Vagina (tissue), 2 donors: ENCODE results near the gene NDOR1. TPM values are rescaled to one million over a fixed set of nuclear protein-coding genes. Genes with fewer than 3 reads are reported as not detected.

ENCODE experiments used
- DNase-seq, 2 donors: peaks; one replicate each; pipeline ENCODE4 v3.0.0-alpha.2; 2017; ENCODE audit errors: extremely low spot score in 2 of 2
- H3K27ac ChIP-seq: fragments of 200-600 bp; sonication (generic); one replicate; pipeline ENCODE4 v1.5.1; 2019
- H3K27me3 ChIP-seq: fragments of 200-600 bp; sonication (generic); one replicate; pipeline ENCODE4 v1.5.1; 2019
- H3K36me3 ChIP-seq, 2 donors: fragments of 200-600 bp; sonication (generic); one replicate each; pipeline ENCODE4 v1.5.1; 2017 to 2019
- H3K4me1 ChIP-seq: fragments of 200-600 bp; sonication (generic); one replicate; pipeline ENCODE4 v1.5.1; 2019
- H3K4me3 ChIP-seq, 2 donors: fragments of 200-600 bp; sonication (generic); 1 replicate in 1 of 2; 2 replicates in 1 of 2; pipeline ENCODE4 v1.5.1; 2016 to 2019
- H3K9me3 ChIP-seq: fragments of 200-600 bp; sonication (generic); one replicate; pipeline ENCODE4 v1.5.1; 2019
- POLR2A ChIP-seq, 2 donors: fragments of 450-650 bp; IDR thresholded peaks; one replicate each; pipeline ENCODE4 v1.6.1; 2017; ENCODE audit warnings: antibody characterized with exemption in 2 of 2, mild to moderate bottlenecking in 2 of 2, moderate library complexity in 2 of 2
- POLR2AphosphoS5 ChIP-seq, 2 donors: sonication (generic); formaldehyde crosslinking; IDR thresholded peaks; one replicate each; pipeline ENCODE4 v1.9.0; 2017; ENCODE audit warnings: antibody characterized with exemption in 2 of 2, mild to moderate bottlenecking in 2 of 2, low read depth in 1 of 2; ENCODE audit not compliant: insufficient read depth in 1 of 2
- intact Hi-C: fragments of 100-400 bp; cut with DNase I; formaldehyde crosslinking; loops from one replicate; pipeline ENCODE4 v1.15.1; 2023
- total RNA-seq: library from RNA; depleted of rRNA; stranded (reverse); fragments of >200 nt; gene quantifications from one replicate; pipeline ENCODE4 v1.2.3, GENCODE V29; 2016
- TF ChIP-seq, protein P1 (sequence below), 3 experiments: fragments of 450-650 bp in 2 of 3; fragments of 200-600 bp in 1 of 3; sonication (generic) in 1 of 3; IDR thresholded peaks; one replicate each; pipeline ENCODE4 v1.5.1; 2017 to 2019; ENCODE audit warnings: antibody characterized with exemption in 3 of 3, mild to moderate bottlenecking in 2 of 3, moderate library complexity in 2 of 3

Gene NDOR1
- total RNA-seq, 1 donor from 2014 or later: 12.0 TPM

DNA sequence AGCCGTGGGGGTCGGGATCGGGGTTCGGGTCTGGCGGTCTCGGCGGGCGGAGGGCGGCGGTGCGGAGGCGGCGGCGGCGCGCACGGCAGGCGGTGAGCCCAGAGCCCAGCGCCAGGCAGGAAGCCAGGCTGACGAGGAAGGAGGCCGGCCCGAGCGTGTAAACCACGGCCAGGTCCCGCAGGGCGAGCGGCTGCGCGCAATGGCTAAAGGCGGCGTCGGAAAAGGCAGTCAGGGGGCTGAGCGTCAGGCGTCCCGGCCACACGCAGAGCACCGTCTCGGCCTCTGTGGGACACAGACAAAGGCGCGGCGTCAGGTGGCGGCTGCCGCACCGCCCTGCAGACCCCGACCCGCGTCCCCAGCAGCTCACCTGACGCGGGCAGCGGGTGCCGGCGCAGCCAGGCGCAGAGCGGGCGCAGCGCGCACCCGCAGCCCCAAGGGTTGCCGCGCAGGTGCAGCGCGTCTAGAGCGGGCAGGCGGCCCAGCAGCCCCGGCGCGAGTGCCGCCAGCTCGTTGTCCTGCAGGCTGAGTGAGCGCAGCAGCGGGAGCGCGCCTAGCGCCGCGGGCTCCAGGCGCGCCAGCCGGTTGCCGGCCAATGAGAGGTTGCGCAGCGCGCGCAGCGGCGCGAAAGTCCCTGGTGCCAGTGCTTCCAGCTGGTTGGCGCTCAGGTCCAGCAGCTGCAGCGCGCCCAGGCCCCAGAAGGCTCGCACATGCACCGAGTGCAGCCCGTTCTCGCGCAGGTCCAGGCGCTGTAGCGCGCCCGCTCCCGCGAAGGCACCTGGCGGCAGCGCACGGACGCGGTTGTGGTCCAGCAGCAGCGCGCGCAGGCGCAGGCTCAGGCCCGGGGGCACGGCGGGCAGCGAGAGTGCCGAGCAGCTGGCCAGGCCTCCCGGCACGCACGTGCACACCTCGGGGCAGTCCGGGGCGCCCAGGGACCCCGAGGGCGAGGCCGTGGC is 36.3 kb upstream of the NDOR1 start:
- no peak overlapping the region for H3K27ac ChIP-seq
- TF ChIP-seq POLR2A (IDR thresholded peaks at IDR 0.05) (no peak), POLR2AphosphoS5 (IDR thresholded peaks at IDR 0.05; ENCODE audit: insufficient read depth in 1 of 2, low read depth in 1 of 2) (no peak)
- TF ChIP-seq, protein P1, sequence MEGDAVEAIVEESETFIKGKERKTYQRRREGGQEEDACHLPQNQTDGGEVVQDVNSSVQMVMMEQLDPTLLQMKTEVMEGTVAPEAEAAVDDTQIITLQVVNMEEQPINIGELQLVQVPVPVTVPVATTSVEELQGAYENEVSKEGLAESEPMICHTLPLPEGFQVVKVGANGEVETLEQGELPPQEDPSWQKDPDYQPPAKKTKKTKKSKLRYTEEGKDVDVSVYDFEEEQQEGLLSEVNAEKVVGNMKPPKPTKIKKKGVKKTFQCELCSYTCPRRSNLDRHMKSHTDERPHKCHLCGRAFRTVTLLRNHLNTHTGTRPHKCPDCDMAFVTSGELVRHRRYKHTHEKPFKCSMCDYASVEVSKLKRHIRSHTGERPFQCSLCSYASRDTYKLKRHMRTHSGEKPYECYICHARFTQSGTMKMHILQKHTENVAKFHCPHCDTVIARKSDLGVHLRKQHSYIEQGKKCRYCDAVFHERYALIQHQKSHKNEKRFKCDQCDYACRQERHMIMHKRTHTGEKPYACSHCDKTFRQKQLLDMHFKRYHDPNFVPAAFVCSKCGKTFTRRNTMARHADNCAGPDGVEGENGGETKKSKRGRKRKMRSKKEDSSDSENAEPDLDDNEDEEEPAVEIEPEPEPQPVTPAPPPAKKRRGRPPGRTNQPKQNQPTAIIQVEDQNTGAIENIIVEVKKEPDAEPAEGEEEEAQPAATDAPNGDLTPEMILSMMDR (IDR thresholded peaks at IDR 0.05): no peak
- peaks cover 37% of the 10 kb centered on the region for H3K27me3 ChIP-seq
- H3K36me3 ChIP-seq: no peaks in the 10 kb centered on the region
- H3K4me1 ChIP-seq: peaks cover 27% of the 10 kb centered on the region
- no peaks in the 10 kb centered on the region for H3K9me3 ChIP-seq
- intact Hi-C loops: loop anchor here (10.0 kb wide), 1 partner anchor 246 kb away; no protein-coding TSS in a partner anchor
- no peak for DNase-seq
- H3K4me3 ChIP-seq: peak overlapping the region; percentile 23 to 48

DNA sequence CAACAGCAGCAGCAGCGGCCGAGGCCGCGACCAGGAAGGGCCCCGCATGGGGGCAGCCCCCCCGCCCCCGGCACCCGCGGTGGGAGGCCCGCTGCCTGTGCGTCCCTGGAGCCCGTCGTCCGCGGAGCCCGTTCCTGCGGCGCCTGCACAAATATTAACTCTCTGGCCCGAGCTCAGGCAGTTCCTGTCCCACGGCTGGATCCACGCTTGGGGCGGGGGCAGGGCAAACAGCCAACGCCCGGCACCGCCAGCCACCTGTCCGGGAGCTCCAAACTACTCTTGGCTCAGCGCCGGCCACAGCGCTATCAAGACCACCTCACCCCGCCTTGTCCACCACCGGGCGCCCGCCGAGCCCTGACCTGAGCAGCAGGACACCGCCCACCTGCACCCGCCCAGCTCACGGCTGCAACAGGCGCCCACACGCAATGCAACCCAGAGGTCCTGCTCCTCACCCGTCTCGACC is 35.6 kb upstream of the NDOR1 start, which contains the start of gene LRRC26:
LRRC26 (minus strand) TSS at position 156 of the 463 bp plus-strand sequence; CDS start at position 48, 108 bp downstream.
- intact Hi-C loops: loop anchor here (10.0 kb wide), 1 partner anchor 245 kb away; no protein-coding TSS in a partner anchor
- Histone ChIP-seq H3K27me3 (peaks cover 34% of the 10 kb centered on the region), H3K4me3 (peak within 1 kb of the TSS; percentile 23 to 48), H3K36me3 (no peaks in the 10 kb centered on the region), H3K9me3 (no peaks in the 10 kb centered on the region), H3K27ac (no peak within 1 kb of the TSS), H3K4me1 (peaks cover 35% of the 10 kb centered on the region)
- DNase-seq: no peak
- TF ChIP-seq POLR2A (IDR thresholded peaks at IDR 0.05) (no peak), POLR2AphosphoS5 (IDR thresholded peaks at IDR 0.05; ENCODE audit: insufficient read depth in 1 of 2, low read depth in 1 of 2) (no peak)
- TF ChIP-seq, protein P1 (IDR thresholded peaks at IDR 0.05): no peak

DNA sequence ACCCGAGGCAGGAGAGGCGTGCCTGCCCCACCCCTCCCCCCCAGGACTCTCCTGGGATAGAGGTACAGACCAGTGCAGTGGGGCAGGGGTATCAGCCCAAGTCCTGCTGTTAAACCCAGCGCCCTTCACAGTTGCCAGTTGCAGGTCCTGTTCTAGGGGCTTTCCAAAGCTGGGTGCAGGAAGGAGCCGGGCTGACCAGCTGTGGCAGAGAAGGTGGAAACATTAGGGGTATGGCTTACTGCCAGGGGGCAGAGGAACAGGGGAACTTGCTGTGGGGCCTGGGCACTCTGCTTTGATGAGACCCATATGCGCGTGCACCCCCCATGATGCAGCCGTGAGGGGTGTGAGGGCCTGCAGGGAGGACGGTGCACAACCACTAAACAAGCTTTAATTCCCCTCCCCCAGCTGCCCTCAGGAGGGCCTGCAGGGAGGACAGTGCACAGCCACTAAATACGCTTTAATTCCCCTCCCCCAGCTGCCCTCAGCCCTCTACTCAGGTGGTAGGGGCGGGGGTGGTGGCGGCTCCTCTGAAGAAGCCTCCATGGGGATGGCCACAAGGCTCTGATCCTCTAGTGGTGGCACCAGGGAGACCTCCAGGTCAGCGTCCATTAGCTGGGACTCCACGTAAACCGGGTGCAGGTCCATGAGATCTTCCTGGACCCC is 34.9 kb upstream of the NDOR1 start:
- Histone ChIP-seq H3K9me3 (no peaks in the 10 kb centered on the region), H3K27ac (no peak overlapping the region), H3K27me3 (peaks cover 28% of the 10 kb centered on the region), H3K36me3 (no peaks in the 10 kb centered on the region), H3K4me1 (peaks cover 39% of the 10 kb centered on the region), H3K4me3 (no peak overlapping the region)
- no peak for DNase-seq
- TF ChIP-seq POLR2AphosphoS5 (IDR thresholded peaks at IDR 0.05; ENCODE audit: insufficient read depth in 1 of 2, low read depth in 1 of 2) (no peak), POLR2A (IDR thresholded peaks at IDR 0.05) (no peak)
- TF ChIP-seq, protein P1 (IDR thresholded peaks at IDR 0.05): no peak
- intact Hi-C loops: no loop called here

DNA sequence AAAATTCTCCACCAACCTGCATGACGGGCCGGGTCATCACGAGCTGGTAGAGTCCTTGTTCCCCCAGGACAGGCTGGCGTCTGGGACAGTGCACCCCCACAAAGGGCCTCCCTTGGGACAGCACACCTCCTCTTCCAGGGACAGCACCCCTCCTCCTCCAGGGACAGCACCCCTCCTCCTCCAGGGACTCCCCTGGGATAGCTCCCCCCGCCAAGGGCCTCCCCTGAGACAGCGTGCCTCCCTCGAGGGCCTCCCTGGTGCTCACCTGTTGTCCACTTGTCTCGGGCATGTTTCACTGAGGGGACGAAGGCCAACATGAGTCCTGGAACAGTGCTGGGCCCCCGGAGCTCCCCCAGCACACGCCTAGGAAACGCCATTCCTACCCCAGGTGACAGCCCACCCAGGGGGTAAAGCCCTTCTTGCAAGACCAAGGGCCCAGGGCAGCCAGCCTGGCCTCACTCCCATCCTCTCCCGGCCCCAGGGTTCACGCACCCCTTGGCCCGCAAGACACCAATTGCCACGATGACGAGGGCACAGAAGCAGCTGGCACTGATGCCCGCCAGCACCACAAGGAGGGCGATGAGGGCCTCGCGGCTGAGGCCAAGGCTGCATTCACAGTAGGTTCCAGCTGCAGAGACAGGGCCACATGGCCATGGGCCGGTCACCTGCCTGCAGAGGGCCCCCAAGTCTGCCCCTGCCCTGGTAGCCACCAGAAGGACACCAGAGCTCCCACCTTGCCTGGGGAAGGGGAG is 34.2 kb upstream of the NDOR1 start:
- Histone ChIP-seq H3K27ac (no peak overlapping the region), H3K4me1 (peaks cover 39% of the 10 kb centered on the region)

More for the DNA sequence above, 34.2 kb upstream of the NDOR1 start:
- TF ChIP-seq POLR2A (IDR thresholded peaks at IDR 0.05): no peak
- TF ChIP-seq, protein P1 (IDR thresholded peaks at IDR 0.05): no peak
- intact Hi-C loops: no loop called here
- DNase-seq: no peak
- Histone ChIP-seq H3K9me3 (no peaks in the 10 kb centered on the region), H3K4me3 (no peak overlapping the region), H3K36me3 (no peaks in the 10 kb centered on the region), H3K27me3 (peaks cover 25% of the 10 kb centered on the region)
